ENCODE results near the gene MAP2K5. TPM values are rescaled to one million over a fixed set of nuclear protein-coding genes. Genes with fewer than 3 reads are reported as not detected.

The MAP2K5 gene
- total RNA-seq, 4 donors from 2014 or later = 10.2 to 13.8 (median 11.9) TPM

DNA sequence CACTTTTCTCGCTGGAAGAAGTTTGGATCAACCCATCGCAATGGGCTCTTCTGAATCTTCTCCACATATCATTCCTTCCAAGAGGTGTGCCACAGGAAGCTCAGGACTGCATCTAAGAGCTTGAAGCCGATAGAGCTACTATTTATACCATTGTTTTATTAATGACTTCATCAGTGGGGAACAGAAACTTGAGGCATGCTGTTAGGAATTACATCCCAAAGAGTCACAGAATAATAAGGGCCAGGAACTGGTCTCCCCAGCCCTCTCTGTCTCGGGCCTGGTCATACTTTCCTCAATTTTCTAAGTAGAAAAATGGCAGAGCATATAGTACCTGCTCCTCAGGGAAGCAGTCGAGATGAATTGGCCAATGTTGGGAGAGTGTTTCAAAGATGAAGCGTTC lies 38.4 kb upstream of the MAP2K5 start:
- Histone ChIP-seq H3K27me3 (no peaks in the 10 kb centered on the region), H3K4me3 (no peak overlapping the region), H3K36me3 (no peaks in the 10 kb centered on the region), H3K27ac (no peak overlapping the region), H3K9me3 (no peaks in the 10 kb centered on the region), H3K4me1 (peaks cover 0 to 16% (median 3%) of the 10 kb centered on the region in 4 donors)
- no peak for DNase-seq (ENCODE audit: low spot score in 2 of 2)
- TF ChIP-seq EP300 (IDR thresholded peaks at IDR 0.05) (no peak), POLR2A (IDR thresholded peaks at IDR 0.05) (no peak)
- WGBS, 2 donors = 86 to 87% methylated on average over 6 of the region's 6 CpGs

DNA sequence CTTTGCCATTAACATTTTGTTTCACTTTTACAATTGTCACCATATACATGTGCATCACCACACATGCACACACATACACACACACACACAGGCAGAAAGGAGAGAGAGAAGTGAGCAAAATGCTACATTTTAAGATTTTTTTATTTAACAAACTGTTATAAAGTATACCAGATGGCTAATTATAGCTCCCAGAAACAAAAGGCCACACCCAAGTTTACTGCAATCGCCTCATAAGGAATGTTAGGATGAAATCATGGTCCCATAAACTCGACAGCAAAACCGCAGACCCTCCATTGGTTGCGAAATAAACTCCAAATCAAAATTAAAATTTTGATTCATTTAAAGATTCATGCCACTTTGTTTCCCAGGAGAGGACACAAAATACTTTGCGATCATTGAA lies 37.7 kb upstream of the MAP2K5 start:
- Histone ChIP-seq H3K36me3 (no peaks in the 10 kb centered on the region), H3K27me3 (no peaks in the 10 kb centered on the region), H3K9me3 (no peaks in the 10 kb centered on the region), H3K4me3 (no peak overlapping the region), H3K27ac (no peak overlapping the region), H3K4me1 (peaks cover 0 to 16% (median 3%) of the 10 kb centered on the region in 4 donors)
- WGBS, 2 donors = 72 to 82% methylated on average over 5 of the region's 5 CpGs
- TF ChIP-seq, protein P1, sequence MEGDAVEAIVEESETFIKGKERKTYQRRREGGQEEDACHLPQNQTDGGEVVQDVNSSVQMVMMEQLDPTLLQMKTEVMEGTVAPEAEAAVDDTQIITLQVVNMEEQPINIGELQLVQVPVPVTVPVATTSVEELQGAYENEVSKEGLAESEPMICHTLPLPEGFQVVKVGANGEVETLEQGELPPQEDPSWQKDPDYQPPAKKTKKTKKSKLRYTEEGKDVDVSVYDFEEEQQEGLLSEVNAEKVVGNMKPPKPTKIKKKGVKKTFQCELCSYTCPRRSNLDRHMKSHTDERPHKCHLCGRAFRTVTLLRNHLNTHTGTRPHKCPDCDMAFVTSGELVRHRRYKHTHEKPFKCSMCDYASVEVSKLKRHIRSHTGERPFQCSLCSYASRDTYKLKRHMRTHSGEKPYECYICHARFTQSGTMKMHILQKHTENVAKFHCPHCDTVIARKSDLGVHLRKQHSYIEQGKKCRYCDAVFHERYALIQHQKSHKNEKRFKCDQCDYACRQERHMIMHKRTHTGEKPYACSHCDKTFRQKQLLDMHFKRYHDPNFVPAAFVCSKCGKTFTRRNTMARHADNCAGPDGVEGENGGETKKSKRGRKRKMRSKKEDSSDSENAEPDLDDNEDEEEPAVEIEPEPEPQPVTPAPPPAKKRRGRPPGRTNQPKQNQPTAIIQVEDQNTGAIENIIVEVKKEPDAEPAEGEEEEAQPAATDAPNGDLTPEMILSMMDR (IDR thresholded peaks at IDR 0.05) = no peak
- no peak for DNase-seq (ENCODE audit: low spot score in 2 of 2)

DNA sequence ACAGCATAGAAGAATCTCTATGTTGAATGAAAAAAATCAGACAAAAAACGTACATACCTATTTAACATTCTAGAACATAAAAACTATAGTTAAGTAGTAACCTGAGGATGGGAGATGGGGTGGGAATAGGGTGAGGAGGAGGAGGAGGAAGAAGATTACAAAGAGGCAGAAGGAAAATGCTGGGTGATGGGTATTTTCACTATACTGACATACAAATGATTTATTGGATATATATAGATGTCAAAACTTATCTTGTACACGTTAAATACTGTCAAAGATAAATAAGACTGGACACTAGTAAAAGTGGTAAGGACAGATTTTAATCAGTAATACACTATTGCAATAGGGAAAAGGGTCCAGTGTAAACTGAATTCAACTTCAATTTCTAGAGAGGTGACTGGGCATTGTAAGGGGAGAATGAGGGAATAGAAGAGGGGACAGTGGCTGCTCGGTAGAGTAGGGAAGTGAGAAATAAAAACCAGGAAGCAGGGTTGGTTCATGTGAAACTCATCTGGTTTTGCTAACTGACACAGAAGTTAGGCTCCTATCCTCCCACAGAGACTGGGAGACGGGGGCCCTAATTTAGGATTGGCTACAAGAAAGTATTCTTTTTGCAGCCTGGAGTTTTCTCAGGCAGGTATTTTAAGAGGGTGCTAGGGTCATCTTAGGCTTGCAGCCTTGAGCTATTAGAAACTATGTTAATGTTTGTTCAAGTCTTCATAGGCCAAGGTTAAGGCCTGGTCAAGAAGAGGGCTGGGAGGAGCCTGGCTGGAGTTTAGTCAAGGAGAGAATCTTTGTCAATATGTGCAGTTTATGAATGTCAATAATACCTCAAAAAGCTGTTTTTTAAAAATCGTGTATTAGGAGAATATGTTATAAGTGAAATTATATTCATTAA lies 36.6 kb upstream of the MAP2K5 start:
- Histone ChIP-seq H3K36me3 (no peaks in the 10 kb centered on the region), H3K9me3 (no peaks in the 10 kb centered on the region), H3K27me3 (no peaks in the 10 kb centered on the region), H3K4me1 (peaks cover 0 to 15% (median 3%) of the 10 kb centered on the region in 4 donors), H3K4me3 (no peak overlapping the region), H3K27ac (no peak overlapping the region)
- TF ChIP-seq EP300 (IDR thresholded peaks at IDR 0.05) (no peak), POLR2A (IDR thresholded peaks at IDR 0.05) (no peak)
- TF ChIP-seq, protein P1 (IDR thresholded peaks at IDR 0.05) = no peak
- DNase-seq (ENCODE audit: low spot score in 2 of 2) = no peak
- WGBS, 2 donors = 68 to 74% methylated on average over 5 of the region's 5 CpGs

DNA sequence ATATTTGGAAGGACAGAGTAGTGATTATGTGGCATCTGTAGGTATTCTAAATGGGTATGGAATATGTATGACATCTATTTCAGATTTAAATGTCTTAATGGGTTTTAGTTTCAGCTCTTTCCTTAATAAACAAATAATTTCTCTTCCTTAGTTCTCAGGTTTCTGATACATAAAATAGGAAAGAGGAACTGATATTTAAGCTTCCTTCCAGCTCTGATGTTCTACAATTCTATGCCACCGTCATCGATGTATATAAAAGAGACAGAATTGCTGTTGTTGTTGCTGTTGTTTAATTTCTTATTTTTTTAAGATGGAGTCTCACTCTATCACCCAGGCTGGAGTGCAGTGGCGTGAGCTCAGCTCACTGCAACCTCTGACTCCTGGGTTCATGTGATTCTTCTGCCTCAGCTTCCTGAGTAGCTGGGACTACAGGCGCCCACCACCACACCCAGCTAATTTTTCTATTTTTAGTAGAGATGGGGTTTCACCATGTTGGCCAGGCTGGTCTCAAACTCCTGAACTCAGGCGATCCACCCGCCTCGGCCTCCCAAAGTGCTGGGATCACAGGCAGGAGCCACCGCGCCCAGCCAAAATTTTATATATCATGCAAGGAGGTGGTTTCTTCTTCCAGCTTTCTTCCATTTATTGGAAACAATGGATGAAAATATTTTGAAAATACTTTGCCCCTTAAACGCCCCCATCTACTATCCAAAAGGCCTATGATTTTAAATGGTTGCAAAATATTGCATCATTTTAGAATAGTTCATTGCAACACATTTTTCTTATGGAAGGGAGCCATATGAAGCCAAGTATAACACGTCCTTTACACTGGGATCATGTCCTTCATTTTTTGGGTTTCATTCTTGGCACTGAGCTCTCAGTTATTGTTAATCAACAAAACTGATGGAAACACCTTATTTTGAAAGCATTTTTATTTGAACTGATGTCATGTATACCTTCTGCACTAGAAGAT lies 35.4 kb upstream of the MAP2K5 start:
- WGBS, 2 donors = 83 to 84% methylated on average over 11 of the region's 11 CpGs
- no peak overlapping the region for H3K4me3 ChIP-seq
- DNase-seq (ENCODE audit: low spot score in 2 of 2) = no peak

DNA sequence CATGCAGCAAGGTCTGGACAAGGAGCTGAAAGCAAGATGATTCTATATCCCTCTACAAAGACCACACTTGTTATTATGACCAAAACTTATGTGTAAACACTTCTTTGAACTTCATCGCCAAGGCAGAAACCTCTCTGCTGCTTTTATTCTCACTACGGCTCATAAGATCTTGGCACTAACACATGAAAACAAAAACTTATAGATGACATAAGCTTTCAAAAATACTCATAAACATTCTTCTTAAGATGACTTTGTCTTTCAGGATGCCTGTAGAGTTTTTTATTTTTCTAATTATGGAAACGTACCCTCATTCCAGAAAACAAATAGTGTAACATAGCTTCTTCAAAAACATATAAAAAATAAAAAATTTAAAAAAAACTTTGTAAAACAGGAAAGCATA lies 34.1 kb upstream of the MAP2K5 start:
- Histone ChIP-seq H3K27ac (no peak overlapping the region), H3K4me1 (peaks cover 0 to 5% (median 2%) of the 10 kb centered on the region in 4 donors), H3K27me3 (no peaks in the 10 kb centered on the region), H3K9me3 (no peaks in the 10 kb centered on the region), H3K36me3 (peaks cover 0 to 13% (median 0%) of the 10 kb centered on the region in 3 donors), H3K4me3 (no peak overlapping the region)
- 70 to 72% methylated on average over 3 of the region's 3 CpGs for whole genome bisulfite sequencing, 2 donors
- TF ChIP-seq, protein P1 (IDR thresholded peaks at IDR 0.05) = no peak
- TF ChIP-seq EP300 (IDR thresholded peaks at IDR 0.05) (no peak), POLR2A (IDR thresholded peaks at IDR 0.05) (no peak)
- no peak for DNase-seq (ENCODE audit: low spot score in 2 of 2)

More for the DNA sequence above, 35.4 kb upstream of the MAP2K5 start:
- Histone ChIP-seq H3K9me3 (no peaks in the 10 kb centered on the region), H3K27me3 (no peaks in the 10 kb centered on the region), H3K27ac (peak overlapping the region in 1 of 4 donors; percentile 18), H3K4me1 (peaks cover 0 to 5% (median 2%) of the 10 kb centered on the region in 4 donors), H3K36me3 (no peaks in the 10 kb centered on the region)
- TF ChIP-seq POLR2A (IDR thresholded peaks at IDR 0.05) (no peak), EP300 (IDR thresholded peaks at IDR 0.05) (peak in 1 of 2 donors; percentile 71)

Data from tibial nerve (tissue), 4 donors.